Stimulated activated CD8-positive, alpha-beta memory T cell treated with anti-CD3 and anti-CD28 coated beads, Interleukin-7, amount 100 ng/mL, for 48 hours (primary cell): ENCODE measurements around the gene ANKS1A.

Source experiments
- DNase-seq, 2 donors: peaks; one replicate each; pipeline ENCODE4 v3.0.0-alpha.2; 2020; ENCODE audit warnings: low read depth in 1 of 2; ENCODE audit errors: extremely low read depth in 1 of 2

The ANKS1A gene

DNA sequence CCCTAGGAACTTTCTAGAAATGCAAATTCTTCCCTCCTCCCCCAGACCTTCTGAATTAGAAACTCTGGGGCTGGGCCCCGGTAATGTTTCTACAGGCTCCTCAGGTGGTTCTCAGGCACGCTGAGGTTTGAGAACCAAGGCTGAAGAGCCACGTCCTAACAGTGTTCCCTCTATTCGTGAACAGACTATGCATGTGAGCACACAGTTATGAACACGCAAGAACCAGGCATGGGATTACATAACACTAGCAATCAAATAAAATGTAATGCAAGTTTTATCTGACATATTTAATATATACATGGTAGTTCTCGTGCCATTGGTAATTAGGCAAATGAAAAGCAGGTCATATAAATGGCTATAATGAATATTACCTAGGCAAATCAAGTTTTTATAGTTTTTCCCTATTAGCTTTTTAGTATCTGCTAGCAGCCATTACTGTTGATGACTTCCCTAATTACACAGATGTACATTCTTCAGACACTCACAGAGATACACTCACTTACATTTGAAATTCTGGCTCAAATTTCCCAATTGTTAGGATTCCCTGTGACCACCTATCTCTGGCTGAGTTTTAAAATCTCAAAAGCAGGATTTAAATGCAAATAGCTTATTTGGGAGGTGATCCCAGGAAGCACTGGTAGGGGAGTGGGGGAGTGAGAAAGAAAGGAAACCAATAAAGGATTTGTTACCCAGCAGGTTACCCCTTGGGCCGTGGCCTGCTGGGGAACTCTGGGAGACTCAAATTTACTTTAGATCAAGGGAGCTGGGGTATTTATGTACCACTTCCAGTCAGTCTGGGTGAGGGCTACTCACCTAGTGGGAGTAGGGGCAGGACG, 148.0 kb downstream of the ANKS1A start:
- DNase-seq = no peak

DNA sequence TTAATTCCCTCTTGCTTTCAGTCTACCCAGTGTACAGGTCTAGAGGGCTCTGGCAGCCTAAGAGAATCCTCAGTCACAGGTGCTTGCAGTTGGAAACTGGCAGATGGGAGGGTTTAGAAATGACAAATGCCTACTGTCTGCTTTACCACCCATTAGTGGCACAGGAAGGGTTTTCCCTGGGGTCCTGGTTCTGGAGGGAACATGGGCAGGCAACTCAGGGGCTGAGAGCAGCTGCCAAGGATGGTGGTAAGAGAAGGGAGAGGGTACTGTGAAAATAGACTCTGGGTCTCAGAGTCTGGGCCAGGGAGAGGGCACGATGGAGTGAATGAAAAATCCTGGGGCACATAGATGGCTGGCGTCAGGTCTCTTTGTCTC, 148.6 kb downstream of the ANKS1A start:
- no peak for DNase-seq

DNA sequence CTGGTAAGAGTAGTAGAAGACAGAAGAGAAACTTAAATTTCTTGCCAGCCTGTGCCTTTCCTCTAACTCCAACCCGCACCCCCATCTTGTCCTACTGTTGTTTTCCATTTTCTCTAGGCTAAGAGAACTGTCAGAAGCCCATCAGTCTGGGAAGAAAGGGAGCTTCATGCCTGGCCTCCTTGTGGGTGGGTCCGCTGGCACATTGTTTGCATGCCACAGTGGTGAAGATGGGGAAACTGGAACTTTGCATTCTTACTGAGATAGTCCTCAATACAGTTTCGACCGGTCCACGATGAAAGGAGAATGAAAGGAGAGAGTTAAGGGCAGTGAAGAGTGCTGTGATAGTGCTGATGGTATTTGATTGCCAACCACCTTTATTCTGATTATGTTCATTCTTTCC, 149.0 kb downstream of the ANKS1A start:
- DNase-seq = no peak

DNA sequence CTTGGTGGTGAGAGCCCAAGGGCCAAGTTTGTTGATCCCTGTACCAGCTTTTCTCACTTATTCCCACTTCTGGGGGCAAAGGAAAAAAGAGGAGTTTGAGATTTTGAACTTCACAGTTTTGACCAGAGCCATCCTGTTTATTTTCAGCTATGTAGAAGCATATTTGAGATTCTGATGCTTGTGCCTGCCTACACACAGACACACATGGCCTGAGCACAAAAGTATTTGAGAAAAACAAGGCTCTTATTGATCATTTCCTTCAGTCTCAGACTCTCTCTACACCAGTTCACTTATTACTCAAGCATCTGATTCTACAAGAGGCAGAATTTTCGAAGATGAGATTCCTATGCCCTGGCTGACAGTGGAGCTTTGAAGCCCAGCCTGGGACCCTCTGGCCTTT, 151.3 kb downstream of the ANKS1A start:
- DNase-seq = no peak

DNA sequence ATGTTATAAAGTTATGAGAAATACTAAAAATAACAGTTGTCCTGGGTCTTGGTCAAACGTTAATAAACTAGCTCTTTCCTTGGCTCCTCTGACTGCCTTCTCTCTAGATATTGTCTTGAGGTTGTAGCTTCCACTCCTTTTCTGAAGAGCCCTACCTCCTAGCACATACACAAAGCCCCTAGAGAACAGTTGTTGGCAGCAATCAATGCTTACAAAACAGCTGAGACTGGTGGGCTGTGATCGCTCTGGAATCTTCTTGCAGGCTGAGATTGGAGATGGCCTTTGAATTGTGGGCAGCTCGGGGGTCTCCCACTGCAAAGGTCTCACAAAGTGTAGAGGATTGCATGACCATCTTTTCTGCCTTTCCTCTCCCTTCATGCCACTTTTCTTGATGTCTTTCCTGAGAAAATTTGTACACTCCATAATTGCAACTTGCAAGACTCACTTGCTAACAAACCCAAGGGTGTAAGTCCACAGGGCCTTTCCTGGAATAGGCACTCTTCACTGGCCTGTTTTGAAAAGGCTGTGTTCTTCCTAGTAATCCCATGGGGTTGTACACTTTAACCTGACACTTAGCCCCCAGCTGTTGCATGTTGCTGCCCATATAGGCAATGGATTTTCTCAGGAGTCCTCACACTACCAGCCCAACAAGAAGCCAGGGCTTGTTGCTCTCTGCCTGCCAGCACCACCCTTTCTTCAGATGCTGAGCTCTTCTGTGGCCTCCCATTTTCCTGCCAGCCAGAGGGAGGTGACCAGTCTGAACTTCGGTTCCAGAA, 152.2 kb downstream of the ANKS1A start:
- no peak for DNase-seq

DNA sequence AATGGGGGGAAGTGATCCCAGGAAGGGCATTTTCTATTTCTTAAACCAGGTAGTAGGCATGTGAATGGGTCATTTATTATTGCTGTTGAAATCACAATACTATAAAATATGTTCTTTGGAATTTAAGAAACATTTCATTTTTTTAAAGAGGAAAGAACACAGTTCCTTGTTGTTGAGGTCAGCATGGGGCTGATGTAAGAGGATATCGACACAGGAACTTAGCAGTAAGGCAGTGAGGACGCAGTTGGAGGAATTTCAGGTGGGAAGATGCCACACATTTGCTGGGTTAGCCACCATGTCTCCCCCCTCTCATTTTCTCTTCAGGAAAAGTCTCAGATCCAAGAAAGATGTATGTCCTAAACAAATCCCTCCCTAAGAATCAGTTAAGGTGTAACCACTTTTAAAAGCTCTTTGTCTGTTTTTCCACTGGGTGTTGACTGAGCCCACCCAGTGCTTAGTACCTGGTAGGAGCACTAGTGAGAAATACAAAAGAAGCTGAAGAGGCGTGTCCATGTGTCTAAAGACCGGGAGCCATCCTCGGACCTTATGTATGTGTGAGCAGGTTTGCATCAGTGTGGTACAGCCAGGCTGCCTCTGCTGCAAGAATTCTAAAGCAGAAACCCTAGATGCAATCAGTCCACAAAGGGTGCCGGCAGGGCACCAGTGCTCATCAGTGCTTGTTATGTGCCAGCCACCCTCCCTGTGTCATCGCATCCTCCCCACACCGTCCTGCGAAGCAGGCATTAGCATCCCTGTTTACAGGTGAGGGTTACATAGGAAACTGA, 153.2 kb downstream of the ANKS1A start:
- no peak for DNase-seq

DNA sequence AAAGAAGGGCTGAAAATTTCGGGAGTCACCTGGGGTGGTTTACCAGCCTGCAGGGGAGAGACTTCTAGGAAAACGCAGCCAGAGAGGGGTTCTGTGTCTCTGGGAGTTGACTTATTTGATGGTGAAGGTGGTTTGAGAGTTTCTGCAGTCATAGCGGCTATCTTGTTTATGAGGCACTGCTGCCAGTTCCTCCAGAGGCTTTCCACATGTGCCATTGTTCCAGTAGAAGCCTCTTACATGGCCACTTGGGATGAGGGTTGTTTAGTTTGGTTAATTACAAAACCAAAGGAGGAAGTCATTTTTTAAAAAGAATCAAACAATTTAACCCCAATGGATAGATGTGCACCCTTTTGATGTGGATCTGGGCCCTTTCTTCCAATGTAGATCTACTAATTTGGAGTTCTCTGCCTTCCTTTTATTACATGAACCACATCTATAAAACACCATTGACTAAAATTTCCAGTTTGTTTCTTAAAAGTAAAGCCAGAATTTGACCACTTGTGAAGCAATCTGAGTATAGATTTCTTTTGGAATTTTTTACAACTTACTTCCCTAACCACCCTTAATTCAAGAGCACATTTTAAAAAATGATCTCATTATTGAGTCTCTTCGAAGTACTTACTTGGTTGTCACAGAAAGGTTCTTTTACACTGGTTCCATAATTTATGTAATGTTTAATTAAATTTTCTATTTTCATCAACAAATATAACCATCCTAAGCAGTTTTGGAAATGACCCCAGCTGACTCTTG, 154.5 kb downstream of the ANKS1A start:
- no peak for DNase-seq

DNA sequence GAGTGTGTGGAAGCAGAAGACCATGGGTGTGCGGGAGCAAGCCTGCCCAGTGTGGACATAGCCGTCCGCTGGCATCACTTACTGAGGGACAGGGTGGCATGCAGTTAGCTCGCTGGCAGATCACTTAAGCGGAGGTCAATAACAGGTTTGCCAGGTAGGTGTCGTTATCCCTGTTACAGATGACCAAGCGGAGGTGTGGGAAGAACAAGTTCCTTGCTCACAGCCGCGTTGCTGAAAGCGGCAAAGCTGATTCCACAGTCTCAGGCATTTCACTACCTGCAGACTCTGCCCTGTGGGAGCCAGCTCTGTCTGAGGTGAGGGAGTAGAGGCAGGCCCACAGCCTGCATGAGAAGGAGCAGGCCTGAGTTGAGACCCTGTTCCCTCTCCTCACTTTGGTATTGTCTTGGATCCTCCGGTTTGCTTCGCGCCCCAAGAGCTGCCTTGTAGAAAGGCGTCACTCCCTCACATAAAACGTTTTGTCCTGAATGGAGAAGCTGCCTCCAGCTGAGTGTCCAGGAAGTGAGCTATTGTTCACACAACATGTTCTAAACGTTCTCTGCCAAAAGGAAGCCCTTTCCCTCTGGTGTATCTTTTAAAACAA, 155.2 kb downstream of the ANKS1A start:
- no peak for DNase-seq

DNA sequence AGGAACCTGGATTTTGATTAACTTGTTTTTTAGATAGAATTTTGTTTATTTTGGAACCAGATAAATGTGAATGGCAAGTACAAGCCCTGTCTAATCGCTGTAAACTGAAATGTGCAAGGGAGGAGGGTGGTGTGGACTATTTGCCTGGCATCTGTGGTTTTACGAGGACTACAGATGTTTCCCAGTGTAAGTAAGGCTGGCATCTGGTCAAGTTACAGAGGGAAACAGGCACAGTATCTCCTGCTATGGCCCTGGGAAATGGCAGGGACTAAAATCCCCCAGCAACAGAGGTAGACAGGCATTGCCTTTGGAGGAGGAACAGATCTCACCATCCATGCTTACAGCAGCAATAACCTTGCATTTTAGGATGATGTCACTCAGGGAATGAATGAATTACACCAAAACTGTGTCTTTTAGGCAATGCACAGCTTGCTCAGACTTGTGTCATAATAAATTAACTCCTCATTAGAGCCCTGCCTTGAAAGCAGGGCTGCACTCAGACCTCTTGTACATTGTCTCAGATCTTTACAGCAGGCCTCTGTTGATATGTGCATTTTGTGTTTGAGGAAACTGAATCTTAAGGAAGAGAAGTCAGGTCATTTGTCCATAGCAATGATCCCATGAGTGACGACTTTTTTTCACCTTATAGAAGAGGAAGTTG, 155.8 kb downstream of the ANKS1A start:
- no peak for DNase-seq

DNA sequence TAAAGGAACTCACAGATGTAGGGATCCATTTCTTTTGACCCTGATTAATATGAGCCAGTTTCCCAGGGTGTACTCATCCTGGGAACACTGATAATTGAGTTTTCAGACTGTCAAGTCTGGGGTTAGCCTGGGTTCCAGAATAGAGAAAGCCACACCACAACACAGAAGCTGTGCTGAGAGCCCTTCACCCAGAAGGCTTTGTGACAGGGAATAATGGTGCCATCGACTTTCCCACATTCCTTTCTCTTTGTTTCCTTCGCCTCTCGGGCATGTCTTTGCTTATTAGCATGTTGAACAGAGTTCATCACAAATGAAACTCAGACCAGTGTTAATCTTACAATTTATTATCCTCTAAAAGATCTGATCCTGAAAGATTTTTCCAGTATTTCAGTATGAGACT, 157.0 kb downstream of the ANKS1A start:
- DNase-seq = no peak

DNA sequence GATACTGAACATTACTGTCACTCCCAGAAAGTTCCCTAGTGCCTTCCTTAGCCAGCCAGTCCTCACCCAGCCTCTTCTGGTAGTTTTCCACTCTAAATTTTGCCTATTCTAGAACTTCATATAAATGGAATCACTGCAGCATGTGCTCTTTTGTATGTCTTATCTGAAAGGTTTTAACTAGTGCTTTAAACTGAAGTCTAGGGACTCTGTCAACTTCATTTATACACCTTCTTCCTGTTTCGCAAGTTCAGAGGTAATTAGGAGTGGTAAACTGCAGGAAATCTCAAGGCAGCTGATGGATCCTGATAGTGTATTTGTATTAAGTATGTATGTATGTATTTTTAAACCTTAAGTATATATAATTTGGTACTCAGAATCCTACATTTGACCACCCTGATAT, 157.8 kb downstream of the ANKS1A start:
- DNase-seq = no peak

DNA sequence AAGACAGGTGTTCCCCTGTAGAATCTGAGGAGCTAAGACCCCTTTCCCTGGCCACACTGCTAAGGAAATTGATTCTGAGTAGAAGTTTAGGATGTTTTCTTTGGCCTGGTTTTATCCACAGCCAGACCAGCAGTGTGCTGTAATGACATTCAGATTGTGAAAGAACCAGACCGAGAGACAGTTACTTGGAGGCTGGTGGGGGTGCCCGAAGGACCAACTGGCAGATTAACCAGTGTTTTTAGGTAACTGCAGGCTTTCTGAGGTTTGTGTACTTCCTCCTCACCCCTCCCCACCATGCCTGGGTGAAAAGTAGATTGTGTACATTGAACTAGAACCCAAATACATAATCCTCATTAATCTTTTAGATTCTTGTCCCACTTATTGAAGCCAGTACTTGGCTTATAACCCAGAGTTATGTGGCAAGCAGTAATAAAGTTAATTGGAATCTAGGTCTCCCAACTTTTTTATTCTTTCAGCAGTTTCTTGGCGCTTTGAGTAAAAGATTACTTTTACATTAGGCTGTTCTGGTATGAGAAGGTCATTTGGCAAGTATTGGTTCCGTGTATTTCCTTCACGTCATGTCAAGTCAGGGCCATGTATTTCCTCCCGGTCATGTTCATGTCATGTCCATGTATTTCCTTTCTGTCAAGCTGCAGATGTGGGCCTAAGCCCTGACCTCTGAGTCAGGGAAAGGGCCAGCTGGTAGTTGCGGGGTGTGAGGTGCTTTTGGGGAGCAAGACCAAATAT, 158.4 kb downstream of the ANKS1A start:
- DNase-seq = no peak

DNA sequence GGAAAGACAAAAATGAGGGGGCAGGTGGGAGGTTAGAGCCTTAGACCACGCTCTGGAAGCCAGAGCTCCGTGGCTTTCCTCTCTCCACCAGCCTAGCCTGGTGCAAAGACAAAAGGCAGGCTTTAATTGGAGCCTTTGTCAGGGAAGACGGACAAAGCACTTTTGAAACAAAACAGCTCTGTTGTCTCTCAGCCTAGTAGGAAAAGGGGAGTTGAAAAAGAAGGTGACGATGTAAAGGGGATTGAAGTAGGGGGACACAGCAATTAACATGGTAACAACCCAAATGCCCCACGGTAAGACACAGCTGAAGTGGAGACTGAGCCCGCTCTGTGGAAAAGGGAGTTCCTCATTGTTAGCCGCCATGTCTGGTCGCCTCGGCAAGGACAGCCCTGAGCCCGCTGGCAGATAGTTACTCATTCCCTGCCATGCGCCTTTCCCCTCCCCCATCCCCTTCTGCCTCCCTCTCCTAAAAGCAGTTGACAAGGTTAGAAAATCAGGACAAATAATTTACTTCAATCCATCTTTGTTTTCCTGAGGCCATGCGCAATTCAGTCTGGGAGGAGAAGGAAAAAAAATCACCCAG, 159.1 kb downstream of the ANKS1A start:
- no peak for DNase-seq

DNA sequence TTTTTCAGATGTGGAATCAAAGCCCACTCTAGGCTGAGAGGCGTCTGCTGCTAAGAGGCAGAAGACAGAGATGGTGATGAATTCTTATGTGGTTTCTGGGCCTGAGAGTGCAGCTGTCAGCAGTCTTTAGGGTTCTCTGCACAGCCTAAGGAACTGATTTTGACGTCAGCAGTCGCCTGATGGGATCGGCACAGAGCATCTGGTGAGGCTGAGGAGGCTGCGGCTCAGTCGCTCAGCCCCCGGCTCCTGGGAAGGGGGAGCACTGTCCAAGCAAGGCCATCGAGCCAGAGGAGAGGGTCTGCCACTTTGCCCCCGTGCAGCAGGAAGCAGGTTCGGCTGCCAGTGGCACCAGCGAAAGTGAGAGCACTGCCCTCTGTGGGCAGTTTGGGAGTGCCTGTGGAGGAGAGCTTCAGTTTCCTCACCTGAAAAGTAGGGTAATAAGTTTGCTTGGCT, 159.6 kb downstream of the ANKS1A start:
- no peak for DNase-seq

DNA sequence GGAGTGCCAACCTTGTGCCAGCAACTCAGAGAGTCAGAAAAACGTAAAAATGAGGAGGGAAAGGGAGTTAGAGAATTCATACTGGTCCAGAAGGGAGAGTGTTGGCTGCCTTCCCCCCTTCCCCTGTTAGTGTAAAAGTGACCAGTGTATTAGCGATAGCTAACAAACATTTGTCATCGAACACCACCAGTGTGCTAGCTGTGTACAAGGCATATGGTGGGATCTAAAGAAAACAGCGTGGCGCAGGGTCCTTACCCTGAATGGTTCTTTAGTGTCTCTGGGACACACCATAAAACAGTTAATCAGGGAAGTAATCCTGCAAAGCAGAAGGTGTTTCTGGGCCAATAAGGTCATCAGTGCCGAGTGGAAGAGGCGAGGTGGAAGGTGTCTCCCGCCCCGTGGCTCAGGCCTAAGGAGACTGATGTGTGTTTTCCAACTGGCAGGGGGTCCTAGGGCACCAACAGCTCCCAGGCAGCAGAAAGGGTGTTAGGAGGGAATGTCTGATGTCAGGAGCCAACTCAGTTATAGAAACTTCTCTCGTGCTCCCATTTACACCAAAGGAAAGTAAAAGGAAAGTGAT, 160.2 kb downstream of the ANKS1A start:
- DNase-seq = no peak

DNA sequence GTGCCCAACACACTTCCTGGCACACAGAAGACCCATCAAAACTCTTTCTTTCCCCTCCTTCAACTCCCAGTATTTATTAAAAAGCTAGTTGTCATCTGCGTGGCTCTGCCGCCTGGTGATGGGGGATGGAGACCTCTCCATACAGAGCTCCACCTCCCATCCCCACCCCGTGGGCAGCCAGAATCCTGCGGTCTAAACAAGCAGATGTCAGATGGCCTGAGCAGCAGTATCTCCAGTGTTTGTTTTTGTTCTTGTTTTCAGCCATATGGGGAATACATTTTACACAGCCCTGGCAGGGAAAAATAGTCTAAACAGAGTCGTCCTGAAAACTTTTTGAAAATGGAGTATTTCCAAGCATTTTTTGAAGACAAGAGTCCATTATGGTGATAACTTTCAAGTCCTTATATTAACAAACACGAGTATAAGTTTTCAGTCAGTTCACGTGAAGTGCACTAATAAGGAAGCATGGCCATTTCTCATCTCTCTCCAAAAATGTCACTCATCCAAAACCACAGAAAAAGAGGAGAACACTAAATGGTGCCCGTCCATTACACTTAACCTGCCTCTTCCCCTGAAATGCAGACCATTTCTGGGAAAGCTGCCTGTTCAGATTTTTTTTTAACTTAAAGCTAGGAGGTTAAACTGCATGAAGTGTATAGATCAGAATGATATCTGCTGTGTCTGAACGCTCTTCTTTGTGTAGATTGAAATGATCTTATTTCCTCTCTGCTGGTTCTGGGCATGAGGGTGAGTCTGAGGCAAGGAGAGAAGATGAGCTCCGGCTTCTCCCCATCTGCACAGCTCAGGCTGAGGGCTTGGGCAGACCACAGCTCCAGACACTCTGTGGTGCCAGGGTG, 161.1 kb downstream of the ANKS1A start:
- DNase-seq = no peak

DNA sequence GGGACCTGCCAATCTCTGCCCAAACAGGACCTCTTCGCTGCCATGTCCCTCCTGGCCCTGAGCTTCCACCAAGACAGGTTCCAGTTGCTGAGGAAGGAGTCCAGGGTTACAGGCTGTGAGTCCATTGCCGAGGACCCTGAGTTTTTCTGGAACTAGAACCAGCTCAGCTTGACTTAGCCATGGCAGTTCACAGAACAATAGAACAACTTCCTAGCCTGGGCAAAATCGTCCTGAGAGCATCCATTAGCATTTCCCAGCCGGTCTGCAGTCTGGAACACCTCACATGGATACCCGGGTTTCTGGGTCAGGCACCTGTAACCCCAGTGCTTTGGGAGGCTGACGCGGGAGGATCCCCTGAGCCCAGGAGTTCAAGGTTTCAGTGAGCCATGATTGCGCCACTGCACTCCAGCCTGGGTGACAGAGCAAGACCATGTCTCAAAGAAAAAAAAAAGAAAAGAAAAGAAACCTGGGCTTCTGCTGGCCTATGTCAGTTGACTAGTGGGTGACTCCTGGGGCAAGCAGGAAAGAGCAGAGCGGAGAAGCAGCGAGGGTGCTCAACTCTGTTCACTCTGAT, 161.8 kb downstream of the ANKS1A start:
- no peak for DNase-seq
